ENCODE measurements around the gene CELF5. TPM values are rescaled to one million over a fixed set of nuclear protein-coding genes. Genes with fewer than 3 reads are reported as not detected.
"Not testable (repeated sequence)": the region's sequence is repeated elsewhere in the genome, so short reads cannot be mapped to it uniquely, and the experiment has no call there.

Gene CELF5
- total RNA-seq, 1 experiment from 2014 or later, result 1.2 TPM

GRCh38 chr19:3342246-3342645 lies 117.8 kb downstream of the CELF5 start:
- peak overlapping the region; percentile 44; the same call in 1 of the 2 replicates for H3K27ac ChIP-seq (ENCODE audit: low read length)
- CTCF ChIA-PET, result no interaction called here
- TF ChIP-seq TCF7L2 (IDR thresholded peaks at IDR 0.05; ENCODE audit: low read depth, low read length) (no peak), REST (IDR thresholded peaks at IDR 0.05; ENCODE audit: insufficient read depth in 1 of 2, low read depth in 2 of 2, low read length in 1 of 2) (no peak), CTCF (IDR thresholded peaks at IDR 0.05) (no peak), POLR2AphosphoS5 (IDR thresholded peaks at IDR 0.05; ENCODE audit: low read depth, low read length) (no peak), SIN3A (IDR thresholded peaks at IDR 0.05; ENCODE audit: borderline replicate concordance, insufficient read depth, low read depth, low read length) (no peak)
- H3K36me3 ChIP-seq (ENCODE audit: control insufficient read depth, insufficient read depth, low read length), result no peaks in the 10 kb centered on the region
- H3K4me1 ChIP-seq (ENCODE audit: control insufficient read depth, insufficient read depth, low read length), result peaks cover 41% of the 10 kb centered on the region
- intact Hi-C loops (cut with micrococcal nuclease; ENCODE audit: unreplicated experiment) (no loop called here), in situ Hi-C loops (cut with HindIII; ENCODE audit: low pct_unique_long_range_greater_than_20kb, low sequenced_read_pairs) (no loop called here)
- no TSS peak for BruUV-seq (replicated peaks)
- no peaks in the 10 kb centered on the region for H3K27me3 ChIP-seq (ENCODE audit: control insufficient read depth, insufficient read depth, low read length)
- DNase-seq (ENCODE audit: low read depth, low spot score) (no peak), ATAC-seq (no peak)
- no peaks in the 10 kb centered on the region for H3K9me3 ChIP-seq (ENCODE audit: control insufficient read depth, insufficient read depth, low read depth, low read length)
- POLR2A ChIA-PET, result no interaction called here
- no peak overlapping the region for H3K4me3 ChIP-seq (ENCODE audit: low read depth in 2 of 2, low read length in 2 of 2)

GRCh38 chr19:3342962-3343361 lies 118.5 kb downstream of the CELF5 start:
- H3K9me3 ChIP-seq (ENCODE audit: control insufficient read depth, insufficient read depth, low read depth, low read length); BruUV-seq (replicated peaks); DNase-seq (ENCODE audit: low read depth, low spot score); POLR2A ChIA-PET; H3K4me3 ChIP-seq (ENCODE audit: low read depth in 2 of 2, low read length in 2 of 2); H3K27me3 ChIP-seq (ENCODE audit: control insufficient read depth, insufficient read depth, low read length); ATAC-seq; in situ Hi-C loops (cut with HindIII; ENCODE audit: low pct_unique_long_range_greater_than_20kb, low sequenced_read_pairs); H3K36me3 ChIP-seq (ENCODE audit: control insufficient read depth, insufficient read depth, low read length); intact Hi-C loops (cut with micrococcal nuclease; ENCODE audit: unreplicated experiment): not testable (repeated sequence)
- Histone ChIP-seq H3K4me1 (ENCODE audit: control insufficient read depth, insufficient read depth, low read length) (peaks cover 34% of the 10 kb centered on the region), H3K27ac (ENCODE audit: low read length) (peak overlapping the region; percentile 57; the same call in 1 of the 2 replicates)
- CTCF ChIA-PET, result interaction anchor here (0.5 to 0.7 kb wide), 2 partner anchors 125 to 141 kb away, joined by 4 to 12 read pairs; no protein-coding TSS in a partner anchor

- intact Hi-C loops (cut with micrococcal nuclease; ENCODE audit: unreplicated experiment), result no loop called here
- in situ Hi-C loops (cut with HindIII; ENCODE audit: low pct_unique_long_range_greater_than_20kb, low sequenced_read_pairs), result no loop called here
These were observed 119.4 kb downstream of the CELF5 start for GRCh38 chr19:3343619-3344502.

More at GRCh38 chr19:3343619-3344502, 119.4 kb downstream of the CELF5 start:
- no peak for TF ChIP-seq REST (IDR thresholded peaks at IDR 0.05; ENCODE audit: insufficient read depth in 1 of 2, low read depth in 2 of 2, low read length in 1 of 2)
- TF ChIP-seq TCF7L2 (IDR thresholded peaks at IDR 0.05; ENCODE audit: low read depth, low read length), result no peak
- TF ChIP-seq SIN3A (IDR thresholded peaks at IDR 0.05; ENCODE audit: borderline replicate concordance, insufficient read depth, low read depth, low read length), result no peak
- POLR2A ChIA-PET, result no interaction called here
- Histone ChIP-seq H3K27ac (ENCODE audit: low read length) (peak overlapping the region; percentile 71), H3K4me3 (ENCODE audit: low read depth in 2 of 2, low read length in 2 of 2) (peak overlapping the region; percentile 35 to 46), H3K36me3 (ENCODE audit: control insufficient read depth, insufficient read depth, low read length) (no peaks in the 10 kb centered on the region), H3K4me1 (ENCODE audit: control insufficient read depth, insufficient read depth, low read length) (peaks cover 27% of the 10 kb centered on the region), H3K27me3 (ENCODE audit: control insufficient read depth, insufficient read depth, low read length) (no peaks in the 10 kb centered on the region), H3K9me3 (ENCODE audit: control insufficient read depth, insufficient read depth, low read depth, low read length) (no peaks in the 10 kb centered on the region)
- ATAC-seq (peak; percentile 90), DNase-seq (ENCODE audit: low read depth, low spot score) (no peak)
- CTCF ChIA-PET, result interaction anchor here (0.5 kb wide), 2 partner anchors 86 to 124 kb away, joined by 3 to 4 read pairs; no protein-coding TSS in a partner anchor
- no TSS peak for BruUV-seq (replicated peaks)
